HepG2 (cell line): ENCODE measurements around the gene YBX2. TPM values are rescaled to one million over a fixed set of nuclear protein-coding genes. Genes with fewer than 3 reads are reported as not detected.

Experiments used
- ATAC-seq: fragments of 200-7000 bp; cut with Tn5 transposase; 3 replicates; pipeline ENCODE4 v1.9.1; 2020; ENCODE audit warnings: mild to moderate bottlenecking, moderate library complexity
- BruUV-seq: library from RNA; stranded (reverse); fragments of 400-500 nt; replicated peaks from 2 replicates; lab custom pipeline; 2021; lab: Mats Ljungman, UMichigan
- CTCF ChIA-PET: fragments of 300-600 bp; formaldehyde crosslinking; extraction: SDS; loops from one replicate; lab custom pipeline; 2021; ENCODE audit warnings: low total read pairs, inconsistent platforms, low intra/inter-chr PET ratio; lab: Yijun Ruan, JAX
- POLR2A ChIA-PET: fragments of 350-600 bp; sonication (Branson Sonifier 250); formaldehyde crosslinking; loops from one replicate; lab custom pipeline; 2020; ENCODE audit warnings: antibody characterized with exemption, inconsistent platforms; lab: Yijun Ruan, JAX
- DNase-seq: peaks from one replicate; pipeline ENCODE4 v3.0.0-alpha.2; 2015; ENCODE audit warnings: low spot score
- FAIRE-seq: peaks from 3 replicates; lab custom pipeline; 2011; peaks lifted over from hg19 to GRCh38; lab: Jason Lieb, UNC
- H2AFZ ChIP-seq: one replicate; pipeline ENCODE4 v1.6.1; 2011; ENCODE audit warnings: low read length, inconsistent platforms
- H3K27ac ChIP-seq: fragments of 300-600 bp; 3 replicates; pipeline ENCODE4 v1.8.0; 2011; ENCODE audit warnings: mixed run types, mild to moderate bottlenecking, mixed read lengths, low read length, inconsistent platforms; ENCODE audit not compliant: insufficient read depth; ENCODE audit errors: extremely low read length
- H3K27me3 ChIP-seq, 2 experiments: fragments of 200-600 bp in 1 of 2; 2 replicates in 1 of 2; 3 replicates in 1 of 2; pipeline versions ENCODE4 v1.6.0 to v1.8.0; 2011; ENCODE audit warnings: low read length in 2 of 2, mild to moderate bottlenecking in 2 of 2, moderate library complexity in 2 of 2, inconsistent platforms in 1 of 2; ENCODE audit not compliant: insufficient read depth in 2 of 2, control insufficient read depth in 1 of 2
- H3K36me3 ChIP-seq, 2 experiments: fragments of 200-600 bp in 1 of 2; replicated peaks in 1 of 2; 2 replicates in 1 of 2; 3 replicates in 1 of 2; pipeline versions ENCODE4 v1.5.1 to v1.8.0; 2011; ENCODE audit warnings: low read length in 2 of 2, inconsistent platforms in 1 of 2; ENCODE audit not compliant: insufficient read depth in 2 of 2, control insufficient read depth in 1 of 2
- H3K4me1 ChIP-seq: 2 replicates; pipeline ENCODE4 v1.5.1; 2012; ENCODE audit warnings: low read length, inconsistent platforms; ENCODE audit not compliant: insufficient read depth
- H3K4me2 ChIP-seq: 2 replicates; pipeline ENCODE4 v1.6.0; 2011; ENCODE audit warnings: low read depth, low read length, inconsistent platforms
- H3K4me3 ChIP-seq, 3 experiments: fragments of 200-600 bp in 1 of 3; sonication (generic), shearing (Covaris generic) in 1 of 3; replicated peaks in 1 of 3; 2 replicates each; pipeline ENCODE4 v1.5.1; 2011 to 2016; ENCODE audit warnings: low read length in 3 of 3, inconsistent platforms in 2 of 3, low read depth in 2 of 3, mild to moderate bottlenecking in 2 of 3, control low read depth in 1 of 3, mixed read lengths in 1 of 3; ENCODE audit not compliant: insufficient read depth in 1 of 3
- H3K79me2 ChIP-seq: one replicate; pipeline ENCODE4 v1.6.1; 2011; ENCODE audit warnings: low read length, inconsistent platforms; ENCODE audit not compliant: insufficient read depth
- H3K9ac ChIP-seq: 2 replicates; pipeline ENCODE4 v1.6.0; 2011; ENCODE audit warnings: mild to moderate bottlenecking, low read depth, low read length, inconsistent platforms; ENCODE audit not compliant: insufficient read depth
- H3K9me3 ChIP-seq: 2 replicates; pipeline ENCODE4 v1.5.1; 2012; ENCODE audit warnings: mild to moderate bottlenecking, low read length
- H4K20me1 ChIP-seq: 2 replicates; pipeline ENCODE4 v1.6.0; 2011; ENCODE audit warnings: inconsistent platforms, mild to moderate bottlenecking, low read length, moderate library complexity; ENCODE audit not compliant: insufficient read depth
- ARHGAP35 ChIP-seq: sonication (generic); formaldehyde crosslinking; IDR thresholded peaks from 2 replicates; pipeline ENCODE4 v1.9.0; 2022; ENCODE audit warnings: mild to moderate bottlenecking, inconsistent platforms, moderate library complexity, missing genetic modification reagents, borderline replicate concordance
- CCDC6 ChIP-seq: sonication (generic); formaldehyde crosslinking; IDR thresholded peaks from 2 replicates; pipeline ENCODE4 v1.8.1; 2022; ENCODE audit warnings: mild to moderate bottlenecking, missing genetic modification reagents, moderate library complexity
- CERS6 ChIP-seq: sonication (generic); formaldehyde crosslinking; IDR thresholded peaks from 2 replicates; pipeline ENCODE4 v1.5.0; 2020; ENCODE audit warnings: missing genetic modification reagents
- EP300 ChIP-seq, 3 experiments: sonication (generic) in 1 of 3; formaldehyde crosslinking in 1 of 3; IDR thresholded peaks; 2 replicates each; pipeline versions ENCODE4 v1.5.1 to v1.6.1; 2011 to 2020; ENCODE audit warnings: low read depth in 2 of 3, low read length in 2 of 3, borderline replicate concordance in 1 of 3, improper control_type of control experiment in 1 of 3, mild to moderate bottlenecking in 1 of 3, missing genetic modification reagents in 1 of 3, moderate library complexity in 1 of 3
- HDAC2 ChIP-seq: sonication (generic); formaldehyde crosslinking; IDR thresholded peaks from 2 replicates; pipeline ENCODE4 v1.4.0; 2020; ENCODE audit warnings: missing genetic modification reagents
- ISL2 ChIP-seq: sonication (generic); formaldehyde crosslinking; IDR thresholded peaks from 2 replicates; pipeline ENCODE4 v1.5.0; 2020; ENCODE audit warnings: missing genetic modification reagents
- PITX1 ChIP-seq: sonication (generic); formaldehyde crosslinking; IDR thresholded peaks from 2 replicates; pipeline ENCODE4 v1.5.1; 2020; ENCODE audit warnings: mild to moderate bottlenecking, missing genetic modification reagents
- SKI ChIP-seq: fragments of 450-650 bp; IDR thresholded peaks from one replicate; pipeline ENCODE4 v1.6.1; 2018; ENCODE audit warnings: mild to moderate bottlenecking; ENCODE audit not compliant: partially characterized antibody
- SP5 ChIP-seq: IDR thresholded peaks from 2 replicates; pipeline ENCODE4 v1.6.1; 2016; ENCODE audit warnings: low read depth, borderline replicate concordance
- THAP8 ChIP-seq: sonication (generic); formaldehyde crosslinking; IDR thresholded peaks from 2 replicates; pipeline ENCODE4 v1.5.1; 2020; ENCODE audit warnings: missing genetic modification reagents, mild to moderate bottlenecking, borderline replicate concordance
- ZFX ChIP-seq: sonication (generic); formaldehyde crosslinking; IDR thresholded peaks from 2 replicates; pipeline ENCODE4 v1.4.0; 2020; ENCODE audit warnings: mild to moderate bottlenecking, low read depth, missing genetic modification reagents, moderate library complexity
- ZNF280D ChIP-seq: sonication (generic); formaldehyde crosslinking; IDR thresholded peaks from 2 replicates; pipeline ENCODE4 v1.5.1; 2020; ENCODE audit warnings: mild to moderate bottlenecking, missing genetic modification reagents
- ZNF331 ChIP-seq: sonication (generic); formaldehyde crosslinking; IDR thresholded peaks from 2 replicates; pipeline ENCODE4 v1.4.0; 2020; ENCODE audit warnings: missing genetic modification reagents
- ZNF501 ChIP-seq: sonication (generic); formaldehyde crosslinking; IDR thresholded peaks from 2 replicates; pipeline ENCODE4 v1.5.1; 2020; ENCODE audit warnings: mild to moderate bottlenecking, moderate library complexity, missing genetic modification reagents
- ZNF570 ChIP-seq: sonication (generic); formaldehyde crosslinking; IDR thresholded peaks from 2 replicates; pipeline ENCODE4 v1.4.0; 2020; ENCODE audit warnings: mild to moderate bottlenecking, missing genetic modification reagents, borderline replicate concordance
- ZNF598 ChIP-seq: sonication (generic); formaldehyde crosslinking; IDR thresholded peaks from 2 replicates; pipeline ENCODE4 v1.5.1; 2020; ENCODE audit warnings: mild to moderate bottlenecking, missing genetic modification reagents, borderline replicate concordance
- ZNF768 ChIP-seq: sonication (generic); formaldehyde crosslinking; IDR thresholded peaks from 2 replicates; pipeline ENCODE4 v1.4.0; 2020; ENCODE audit warnings: missing genetic modification reagents
- ZZZ3 ChIP-seq: sonication (generic); formaldehyde crosslinking; IDR thresholded peaks from 2 replicates; pipeline ENCODE4 v1.4.0; 2020; ENCODE audit warnings: missing genetic modification reagents, mild to moderate bottlenecking, borderline replicate concordance
- WGBS: methylation state at CpG from one replicate; pipeline ENCODE4 v1.1.6; 2017; ENCODE audit warnings: low lambda C conversion rate; 5-methylcytosine and 5-hydroxymethylcytosine counted together
- in situ Hi-C: cut with HindIII; loops from 2 replicates; pipeline ENCODE4 v1.10.0; 2017; ENCODE audit warnings: low pct_unique_long_range_greater_than_20kb; ENCODE audit not compliant: extremely low pct_ligation_motif_present
- intact Hi-C: fragments of 100-400 bp; cut with micrococcal nuclease; formaldehyde crosslinking; loops from one replicate; pipeline ENCODE4 v1.10.0; 2022; ENCODE audit not compliant: unreplicated experiment
- polyA plus RNA-seq, 8 experiments: library from polyadenylated mRNA; depleted of rRNA in 3 of 8; stranded (reverse) in 7 of 8; unstranded in 1 of 8; fragments of >200 nt; fragmentation: Illumina TruSeq in 4 of 8; extraction: Trizol in 4 of 8; gene quantifications; 2 replicates each; pipeline versions ENCODE4 v1.2.1 to v1.2.3, GENCODE V29; 2011 to 2016; ENCODE audit warnings: low read depth in 4 of 8, missing spikeins in 1 of 8, mixed read lengths in 1 of 8; ENCODE audit not compliant: insufficient read depth in 1 of 8
- total RNA-seq, 5 experiments: library from RNA; depleted of rRNA; stranded (reverse); fragments of >200 nt; fragmentation: Illumina TruSeq; extraction: Trizol; gene quantifications; 2 replicates each; pipeline ENCODE4 v1.2.3, GENCODE V29; 2016; ENCODE audit warnings: low read depth in 1 of 5

The YBX2 gene
- total and polyA plus RNA-seq, 2 of the 13 experiments (the other 11 are each of a cell fraction or from before 2014, with no cell fraction given) = 0.12 to 0.22 TPM

GRCh38 chr17:7258731-7259554 lies 35.5 kb downstream of the YBX2 start:
- Histone ChIP-seq H3K4me1 (peaks cover 53% of the 10 kb centered on the region), H3K9me3 (no peaks in the 10 kb centered on the region), H3K4me3 (peak overlapping the region in 2 of 3 experiments; percentile 1 to 50; a peak in 3 of 6 replicates), H3K4me2 (peak overlapping the region; percentile 77), H3K9ac (peak overlapping the region; percentile 43), H3K79me2 (peaks cover 3% of the 10 kb centered on the region), H2AFZ (no peak overlapping the region), H4K20me1 (no peaks in the 10 kb centered on the region), H3K27me3 (no peaks in the 10 kb centered on the region), H3K36me3 (peaks cover 8 to 13% of the 10 kb centered on the region in 2 experiments; a peak in 4 of 5 replicates), H3K27ac (peak overlapping the region; percentile 70)
- peak; percentile 83 for ATAC-seq
- ChIA-PET CTCF (no interaction called here), POLR2A (interaction anchor here (0.6 to 3.5 kb wide), 12 partner anchors 8 to 368 kb away, joined by 3 to 35 read pairs (median 4); partner anchors contain the start of genes DVL2, GABARAP, NEURL4 and PHF23)
- BruUV-seq = TSS peak; percentile 95
- FAIRE-seq = peak; percentile 93
- intact Hi-C loops (no loop called here), in situ Hi-C loops (no loop called here)
- 8% methylated on average over 5 of the region's 7 CpGs for WGBS
- peak; percentile 78 for DNase-seq
- no peak for TF ChIP-seq THAP8 (CRISPR knock-in tag)
- TF ChIP-seq PITX1 (CRISPR knock-in tag) = peak; percentile 69; the same call in 1 of the 2 replicates
- peak; percentile 80; the same call in 1 of the 2 replicates for TF ChIP-seq ZNF280D (CRISPR knock-in tag)
- no peak for TF ChIP-seq ZZZ3 (CRISPR knock-in tag)
- peak; percentile 12; the same call in 1 of the 2 replicates for TF ChIP-seq ZNF331 (CRISPR knock-in tag)
- TF ChIP-seq EP300 (IDR thresholded peaks at IDR 0.05; ENCODE audit: low read depth in 2 of 2, low read length in 2 of 2) = peak; percentile 11 to 42; a peak in 1 of 4 replicates
- TF ChIP-seq EP300 (CRISPR knock-in tag; IDR thresholded peaks at IDR 0.05; ENCODE audit: borderline replicate concordance) = no peak
- TF ChIP-seq ZNF570 (CRISPR knock-in tag) = no peak
- peak; percentile 45; the same call in 1 of the 2 replicates for TF ChIP-seq ZFX (CRISPR knock-in tag)
- TF ChIP-seq ZNF598 (CRISPR knock-in tag) = 0 out of 2 replicates have a peak, but pooled peaks have one; percentile 62
- TF ChIP-seq CCDC6 (CRISPR knock-in tag) = peak; percentile 56; the same call in 1 of the 2 replicates
- TF ChIP-seq CERS6 (CRISPR knock-in tag) = no peak
- TF ChIP-seq ARHGAP35 (CRISPR knock-in tag) = no peak
- peak; percentile 93 for TF ChIP-seq SP5
- TF ChIP-seq ZNF501 = peak; percentile 76
- peak; percentile 39; the same call in 1 of the 2 replicates for TF ChIP-seq HDAC2 (CRISPR knock-in tag)
- TF ChIP-seq SKI = peak; percentile 95
- TF ChIP-seq ZNF768 = peak; percentile 82
- peak; percentile 50 for TF ChIP-seq ISL2 (CRISPR knock-in tag)
